Nephron (organoid): ENCODE measurements around the gene DNAAF3.

Source experiments
- H3K27ac Mint-ChIP-seq, 3 experiments: 2 replicates each; pipeline ENCODE4 v1.8.0; 2020; ENCODE audit warnings: mixed read lengths in 3 of 3, mild to moderate bottlenecking in 2 of 3, moderate library complexity in 1 of 3
- H3K27me3 Mint-ChIP-seq: 2 replicates; pipeline ENCODE4 v1.8.0; 2021; ENCODE audit warnings: low read depth, mild to moderate bottlenecking, moderate library complexity, mixed read lengths
- H3K36me3 Mint-ChIP-seq: 2 replicates; pipeline ENCODE4 v1.8.0; 2020; ENCODE audit warnings: low read depth, mixed read lengths
- H3K4me1 Mint-ChIP-seq: 2 replicates; pipeline ENCODE4 v1.8.0; 2020; ENCODE audit warnings: mixed read lengths
- H3K4me3 Mint-ChIP-seq, 3 experiments: 2 replicates each; pipeline ENCODE4 v1.8.0; 2020; ENCODE audit warnings: mild to moderate bottlenecking in 3 of 3, mixed read lengths in 3 of 3, moderate library complexity in 2 of 3
- H3K9me3 Mint-ChIP-seq: 2 replicates; pipeline ENCODE4 v1.8.0; 2020; ENCODE audit warnings: mixed read lengths
- CTCF ChIP-seq, 3 experiments: fragments of 200-600 bp; sonication (generic); IDR thresholded peaks; one replicate each; pipeline ENCODE4 v1.5.0; 2021; ENCODE audit warnings: antibody characterized with exemption in 3 of 3; ENCODE audit not compliant: unreplicated experiment in 3 of 3

The DNAAF3 gene

GRCh38 chr19:55146078-55146704, 20.2 kb downstream of the DNAAF3 start:
- peak overlapping the region; percentile 47 to 66 (median 58) for H3K4me3 Mint-ChIP-seq
- TF ChIP-seq CTCF (IDR thresholded peaks at IDR 0.05; ENCODE audit: unreplicated experiment in 3 of 3), result peak; percentile 34 to 51 (median 49)
- H3K27me3 Mint-ChIP-seq, result peaks cover 71% of the 10 kb centered on the region
- H3K36me3 Mint-ChIP-seq, result no peaks in the 10 kb centered on the region
- H3K9me3 Mint-ChIP-seq, result no peaks in the 10 kb centered on the region
- no peak overlapping the region for H3K27ac Mint-ChIP-seq
- H3K4me1 Mint-ChIP-seq, result peaks cover 33% of the 10 kb centered on the region

- TF ChIP-seq CTCF (IDR thresholded peaks at IDR 0.05; ENCODE audit: unreplicated experiment in 3 of 3), result no peak
- Mint-ChIP-seq H3K27ac (no peak overlapping the region), H3K9me3 (no peaks in the 10 kb centered on the region), H3K4me1 (peaks cover 28% of the 10 kb centered on the region), H3K27me3 (peaks cover 69% of the 10 kb centered on the region), H3K4me3 (peak overlapping the region; percentile 37 to 72 (median 59)), H3K36me3 (no peaks in the 10 kb centered on the region)
These were observed 21.2 kb downstream of the DNAAF3 start for GRCh38 chr19:55145232-55145631.

GRCh38 chr19:55141696-55142095, 24.7 kb downstream of the DNAAF3 start:
- no peaks in the 10 kb centered on the region for H3K36me3 Mint-ChIP-seq
- H3K4me3 Mint-ChIP-seq, result peak overlapping the region in 1 of 3 experiments; percentile 13
- H3K9me3 Mint-ChIP-seq, result no peaks in the 10 kb centered on the region
- no peak overlapping the region for H3K27ac Mint-ChIP-seq
- H3K4me1 Mint-ChIP-seq, result peaks cover 9% of the 10 kb centered on the region
- peaks cover 41% of the 10 kb centered on the region for H3K27me3 Mint-ChIP-seq
- TF ChIP-seq CTCF (IDR thresholded peaks at IDR 0.05; ENCODE audit: unreplicated experiment in 3 of 3), result no peak

GRCh38 chr19:55137915-55138314, 28.5 kb downstream of the DNAAF3 start:
- H3K4me3 Mint-ChIP-seq, result no peak overlapping the region
- no peak overlapping the region for H3K27ac Mint-ChIP-seq
- H3K27me3 Mint-ChIP-seq, result peaks cover 13% of the 10 kb centered on the region
- peaks cover 4% of the 10 kb centered on the region for H3K4me1 Mint-ChIP-seq
- no peaks in the 10 kb centered on the region for H3K9me3 Mint-ChIP-seq
- TF ChIP-seq CTCF (IDR thresholded peaks at IDR 0.05; ENCODE audit: unreplicated experiment in 3 of 3), result no peak
- H3K36me3 Mint-ChIP-seq, result no peaks in the 10 kb centered on the region

GRCh38 chr19:55136399-55137102, 29.9 kb downstream of the DNAAF3 start:
- Mint-ChIP-seq H3K27me3 (peaks cover 13% of the 10 kb centered on the region), H3K4me3 (no peak overlapping the region), H3K4me1 (peaks cover 4% of the 10 kb centered on the region), H3K9me3 (no peaks in the 10 kb centered on the region), H3K36me3 (no peaks in the 10 kb centered on the region), H3K27ac (no peak overlapping the region)
- no peak for TF ChIP-seq CTCF (IDR thresholded peaks at IDR 0.05; ENCODE audit: unreplicated experiment in 3 of 3)

GRCh38 chr19:55134736-55135135, 31.7 kb downstream of the DNAAF3 start:
- H3K36me3 Mint-ChIP-seq, result no peaks in the 10 kb centered on the region
- H3K27me3 Mint-ChIP-seq, result peaks cover 5% of the 10 kb centered on the region
- no peak for TF ChIP-seq CTCF (IDR thresholded peaks at IDR 0.05; ENCODE audit: unreplicated experiment in 3 of 3)
- H3K4me1 Mint-ChIP-seq, result no peaks in the 10 kb centered on the region
- H3K9me3 Mint-ChIP-seq, result no peaks in the 10 kb centered on the region
- H3K27ac Mint-ChIP-seq, result no peak overlapping the region
- H3K4me3 Mint-ChIP-seq, result no peak overlapping the region
